HepG2 (cell line): Measurements from ENCODE around the gene RTEL1. TPM values are rescaled to one million over a fixed set of nuclear protein-coding genes. Genes with fewer than 3 reads are reported as not detected.

Source experiments
- AGO2 ChIP-seq: fragments of 200-400 bp; formaldehyde crosslinking; optimal IDR thresholded peaks from 2 replicates; pipeline ENCODE3; 2017; ENCODE audit warnings: mild to moderate bottlenecking, low read depth, low read length, moderate library complexity
- DNMT1 ChIP-seq: sonication (generic); formaldehyde crosslinking; IDR thresholded peaks from 2 replicates; pipeline ENCODE4 v1.5.1; 2020; ENCODE audit warnings: mild to moderate bottlenecking, missing genetic modification reagents
- ETV5 ChIP-seq: IDR thresholded peaks from 2 replicates; pipeline ENCODE4 v1.6.1; 2018; ENCODE audit warnings: missing biosample characterization, missing genetic modification reagents, inconsistent platforms, borderline replicate concordance
- HDAC2 ChIP-seq: sonication (generic); formaldehyde crosslinking; IDR thresholded peaks from 2 replicates; pipeline ENCODE4 v1.4.0; 2020; ENCODE audit warnings: missing genetic modification reagents
- HDAC6 ChIP-seq: fragments of 200-600 bp; sonication (generic); IDR thresholded peaks from 2 replicates; pipeline ENCODE4 v1.7.0; 2017; ENCODE audit warnings: mild to moderate bottlenecking, antibody characterized with exemption, low read length, low read depth
- HIVEP1 ChIP-seq: sonication (generic); formaldehyde crosslinking; IDR thresholded peaks from 2 replicates; pipeline ENCODE4 v1.4.0; 2020; ENCODE audit warnings: mild to moderate bottlenecking, missing genetic modification reagents
- HNF4G ChIP-seq, 2 experiments: sonication (generic) in 1 of 2; formaldehyde crosslinking in 1 of 2; IDR thresholded peaks; 2 replicates each; pipeline versions ENCODE4 v1.4.0 to v1.6.1; 2011 to 2020; ENCODE audit warnings: borderline replicate concordance in 2 of 2, low read depth in 2 of 2, mild to moderate bottlenecking in 2 of 2, low read length in 1 of 2, missing genetic modification reagents in 1 of 2, moderate library complexity in 1 of 2
- HOXA7 ChIP-seq: sonication (generic); formaldehyde crosslinking; IDR thresholded peaks from 2 replicates; pipeline ENCODE4 v1.8.1; 2022; ENCODE audit warnings: mild to moderate bottlenecking, missing genetic modification reagents, moderate library complexity
- PITX1 ChIP-seq: sonication (generic); formaldehyde crosslinking; IDR thresholded peaks from 2 replicates; pipeline ENCODE4 v1.5.1; 2020; ENCODE audit warnings: mild to moderate bottlenecking, missing genetic modification reagents
- POLR2G ChIP-seq: fragments of 200-400 bp; formaldehyde crosslinking; IDR thresholded peaks from 2 replicates; pipeline ENCODE4 v1.6.1; 2018; ENCODE audit warnings: mild to moderate bottlenecking, low read depth, low read length, moderate library complexity
- RAD21 ChIP-seq: fragments of 450-650 bp; formaldehyde crosslinking; IDR thresholded peaks from 2 replicates; pipeline ENCODE4 v1.5.0; 2020; ENCODE audit warnings: mild to moderate bottlenecking
- RBAK ChIP-seq: sonication (generic); formaldehyde crosslinking; IDR thresholded peaks from 2 replicates; pipeline ENCODE4 v1.5.1; 2020; ENCODE audit warnings: mild to moderate bottlenecking, missing genetic modification reagents
- U2AF1 ChIP-seq: fragments of 200-400 bp; formaldehyde crosslinking; optimal IDR thresholded peaks from 2 replicates; pipeline ENCODE3; 2017; ENCODE audit warnings: mild to moderate bottlenecking, low read depth, low read length
- ZBTB33 ChIP-seq: sonication (generic); formaldehyde crosslinking; IDR thresholded peaks from 2 replicates; pipeline ENCODE4 v1.4.0; 2020; ENCODE audit warnings: missing genetic modification reagents
- ZBTB40 ChIP-seq, 2 experiments: fragments of 450-650 bp in 1 of 2; sonication (generic) in 1 of 2; formaldehyde crosslinking in 1 of 2; IDR thresholded peaks; 2 replicates each; pipeline versions ENCODE4 v1.6.1 to v1.8.0; 2016 to 2022; ENCODE audit warnings: antibody characterized with exemption in 1 of 2, mild to moderate bottlenecking in 1 of 2, missing genetic modification reagents in 1 of 2
- ZNF501 ChIP-seq: sonication (generic); formaldehyde crosslinking; IDR thresholded peaks from 2 replicates; pipeline ENCODE4 v1.5.1; 2020; ENCODE audit warnings: mild to moderate bottlenecking, moderate library complexity, missing genetic modification reagents
- polyA plus RNA-seq, 8 experiments: library from polyadenylated mRNA; depleted of rRNA in 3 of 8; stranded (reverse) in 7 of 8; unstranded in 1 of 8; fragments of >200 nt; fragmentation: Illumina TruSeq in 4 of 8; extraction: Trizol in 4 of 8; gene quantifications; 2 replicates each; pipeline versions ENCODE4 v1.2.1 to v1.2.3, GENCODE V29; 2011 to 2016; ENCODE audit warnings: low read depth in 4 of 8, missing spikeins in 1 of 8, mixed read lengths in 1 of 8; ENCODE audit not compliant: insufficient read depth in 1 of 8
- total RNA-seq, 5 experiments: library from RNA; depleted of rRNA; stranded (reverse); fragments of >200 nt; fragmentation: Illumina TruSeq; extraction: Trizol; gene quantifications; 2 replicates each; pipeline ENCODE4 v1.2.3, GENCODE V29; 2016; ENCODE audit warnings: low read depth in 1 of 5

The RTEL1 gene
- total and polyA plus RNA-seq, 2 of the 13 experiments (the other 11 are each of a cell fraction or from before 2014, with no cell fraction given) = 21.8 to 36.4 TPM

GRCh38 chr20:63743210-63743970, 85.3 kb downstream of the RTEL1 start (continued):
- TF ChIP-seq ZBTB40 (IDR thresholded peaks at IDR 0.05) (no peak), ZBTB40 (CRISPR knock-in tag; IDR thresholded peaks at IDR 0.05) (no peak), ZBTB33 (CRISPR knock-in tag) (peak; percentile 54; the same call in 1 of the 2 replicates), RAD21 (CRISPR knock-in tag) (no peak), HNF4G (IDR thresholded peaks at IDR 0.05; ENCODE audit: borderline replicate concordance, low read depth, low read length) (no peak), HNF4G (CRISPR knock-in tag; IDR thresholded peaks at IDR 0.05; ENCODE audit: borderline replicate concordance, low read depth) (no peak), HDAC6 (no peak; the same call in 1 of the 2 replicates), ETV5 (no peak), AGO2 (peak; percentile 94), DNMT1 (no peak), ZNF501 (CRISPR knock-in tag) (no peak), HIVEP1 (peak; percentile 56; the same call in 1 of the 2 replicates), HOXA7 (no peak), PITX1 (CRISPR knock-in tag) (0 out of 2 replicates have a peak, but pooled peaks have one; percentile 27), U2AF1 (no peak), HDAC2 (no peak), RBAK (CRISPR knock-in tag) (no peak), POLR2G (peak; percentile 38; the same call in 1 of the 2 replicates)
